ENCODE data around the gene DACH1.

DACH1 gene

DNA sequence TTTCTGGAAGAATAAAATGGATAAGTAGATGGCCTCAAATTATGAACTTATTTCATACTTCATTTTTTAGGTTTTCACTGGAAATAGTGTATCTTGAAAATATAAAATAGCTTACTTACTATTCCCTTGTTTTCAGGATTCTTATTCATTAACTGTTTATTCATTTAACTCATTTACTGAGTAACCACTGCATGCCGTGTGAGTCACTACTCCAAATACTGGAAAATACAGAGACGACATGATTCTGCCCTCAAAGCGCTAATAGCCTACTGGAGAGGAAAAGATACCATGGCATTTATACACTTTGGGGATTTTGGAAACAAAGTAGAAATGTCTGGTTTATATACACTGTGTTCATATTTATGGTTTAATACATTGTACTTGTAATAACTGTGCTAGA, 270.9 kb downstream of the DACH1 start:
- in situ Hi-C loops (cut with MboI; ENCODE audit: low sequenced_read_pairs): no loop called here

DNA sequence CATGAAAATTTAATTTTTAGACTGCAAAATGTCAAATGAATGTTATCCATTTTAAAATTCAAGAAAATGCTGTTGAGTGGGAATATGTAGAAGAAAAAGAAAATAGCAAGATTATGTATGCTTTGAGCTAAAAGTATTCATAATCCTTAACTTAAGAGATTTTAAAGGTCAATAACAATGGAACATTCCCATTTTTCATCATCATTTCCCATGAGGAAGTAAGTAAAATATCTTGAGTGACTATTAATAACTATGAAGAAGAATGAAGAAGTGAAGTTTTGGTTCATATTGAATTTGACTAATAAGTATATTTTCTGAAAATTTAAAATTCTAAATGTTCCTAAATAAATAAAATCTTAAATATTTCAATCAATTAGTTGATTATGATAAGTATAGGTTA, 273.4 kb downstream of the DACH1 start:
- in situ Hi-C loops (cut with MboI; ENCODE audit: low sequenced_read_pairs): no loop called here

DNA sequence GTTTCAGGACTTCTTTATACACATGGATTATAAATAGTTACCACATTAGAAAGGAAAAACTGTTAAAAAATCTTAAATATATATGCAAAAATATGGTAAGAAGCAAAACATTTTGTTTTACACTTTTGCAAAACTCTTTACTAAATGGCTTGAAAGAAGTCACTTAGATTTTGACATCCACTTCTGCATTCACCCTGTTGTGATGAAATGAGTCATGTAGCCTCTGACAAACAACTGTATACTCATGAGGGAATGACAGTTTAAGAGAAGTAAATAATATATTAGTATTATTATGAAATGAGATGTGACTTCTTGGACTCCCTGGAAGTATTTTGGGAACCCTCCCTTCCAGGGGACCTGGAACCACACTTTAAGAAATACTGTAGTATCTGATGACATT, 275.6 kb downstream of the DACH1 start:
- in situ Hi-C loops (cut with MboI; ENCODE audit: low sequenced_read_pairs): no loop called here

DNA sequence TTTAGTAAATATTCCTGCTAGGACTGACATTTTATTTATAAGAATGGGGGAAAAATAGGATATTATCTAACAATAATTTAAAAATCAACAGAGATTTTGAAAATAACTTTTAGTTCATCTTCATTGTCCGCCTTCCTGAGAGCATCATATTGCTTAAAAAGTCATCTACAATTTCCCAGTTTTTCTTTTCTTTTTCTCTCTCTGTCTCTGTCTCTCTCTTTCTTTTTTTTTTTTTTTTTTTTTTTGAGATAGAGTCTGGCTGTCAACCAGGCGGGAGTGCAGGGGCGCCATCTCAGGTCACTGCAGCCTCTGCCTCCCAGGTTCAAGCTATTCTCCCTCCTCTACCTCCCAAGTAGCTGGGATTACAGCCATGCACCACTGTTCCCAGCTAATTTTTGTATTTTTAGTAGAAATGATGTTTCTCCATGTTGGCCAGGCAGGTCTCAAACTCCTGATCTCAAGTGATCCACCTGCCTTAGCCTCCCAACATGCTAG, 276.3 kb downstream of the DACH1 start:
- in situ Hi-C loops (cut with MboI; ENCODE audit: low sequenced_read_pairs): no loop called here

DNA sequence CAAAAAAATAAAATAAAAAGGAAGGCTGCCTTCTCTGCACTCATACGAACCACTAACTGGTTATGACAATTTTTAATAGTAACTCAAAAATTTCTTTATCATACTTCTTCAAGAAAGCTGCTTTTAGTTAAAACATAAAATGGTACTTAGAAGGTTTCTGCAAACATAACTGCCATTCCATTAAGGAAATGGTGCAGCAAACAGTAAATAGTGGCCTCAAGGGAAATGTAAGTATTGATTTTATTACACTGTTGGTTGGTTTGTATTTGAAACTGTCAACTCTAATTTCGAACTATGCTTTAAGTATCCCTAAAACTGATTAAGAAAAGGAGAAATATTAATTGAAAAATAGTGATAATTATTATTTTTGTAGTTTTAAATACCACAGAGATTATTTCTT, 278.0 kb downstream of the DACH1 start:
- in situ Hi-C loops (cut with MboI; ENCODE audit: low sequenced_read_pairs): no loop called here

DNA sequence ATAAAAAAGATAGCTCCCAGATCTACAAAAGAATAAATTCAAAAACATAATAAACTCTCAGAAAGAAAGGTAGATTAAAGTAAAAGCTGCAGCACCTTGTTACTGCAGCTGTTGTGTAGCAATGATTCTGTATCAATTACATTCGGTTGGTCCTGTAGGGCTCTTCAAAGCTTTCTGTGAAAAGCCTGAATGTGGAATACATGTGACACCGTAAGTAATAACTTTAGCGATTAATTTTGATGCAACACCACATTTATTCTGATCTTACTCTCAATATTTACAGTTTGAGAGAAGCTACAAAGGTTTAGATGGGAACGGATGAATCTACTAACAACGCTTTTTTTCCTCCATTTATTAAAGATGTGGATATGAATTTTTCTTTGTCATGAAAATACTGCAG, 279.2 kb downstream of the DACH1 start:
- in situ Hi-C loops (cut with MboI; ENCODE audit: low sequenced_read_pairs): no loop called here

DNA sequence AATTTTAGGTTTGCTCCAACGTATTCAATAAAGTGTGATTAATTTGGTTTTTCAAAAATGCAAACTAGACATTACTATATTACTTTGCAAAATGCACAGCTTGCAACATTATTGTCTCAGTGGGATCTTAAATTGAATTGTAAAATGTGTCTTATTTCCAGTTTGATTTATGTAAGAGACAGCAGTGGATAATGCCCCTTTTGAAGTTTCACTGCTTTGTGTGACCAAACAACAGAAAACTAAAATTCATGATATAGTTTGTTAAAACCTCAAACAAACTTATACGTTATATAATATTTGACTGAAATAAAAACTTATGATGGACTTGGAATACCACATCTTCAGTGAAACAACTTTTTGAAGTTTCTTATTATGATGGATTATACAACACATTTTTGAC, 279.8 kb downstream of the DACH1 start:
- in situ Hi-C loops (cut with MboI; ENCODE audit: low sequenced_read_pairs): no loop called here

DNA sequence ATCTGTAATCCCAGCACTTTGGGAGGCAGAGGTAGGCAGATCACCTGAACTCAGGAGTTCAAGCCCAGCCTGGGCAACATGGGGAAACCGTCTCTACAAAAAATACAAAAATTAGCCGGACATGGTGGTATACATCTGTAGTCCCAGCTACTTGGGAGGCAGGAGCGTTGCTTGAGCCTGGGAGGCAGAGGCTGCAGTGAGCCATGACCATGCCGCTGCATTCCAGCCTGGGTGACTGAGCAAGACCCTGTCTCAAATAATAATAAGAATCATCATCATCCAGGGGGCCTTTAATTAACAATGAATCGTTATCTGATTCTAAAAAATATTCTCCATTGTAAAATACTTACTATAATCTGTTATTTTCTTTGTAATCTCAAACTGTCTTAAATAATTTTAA, 283.4 kb downstream of the DACH1 start:
- in situ Hi-C loops (cut with MboI; ENCODE audit: low sequenced_read_pairs): no loop called here

DNA sequence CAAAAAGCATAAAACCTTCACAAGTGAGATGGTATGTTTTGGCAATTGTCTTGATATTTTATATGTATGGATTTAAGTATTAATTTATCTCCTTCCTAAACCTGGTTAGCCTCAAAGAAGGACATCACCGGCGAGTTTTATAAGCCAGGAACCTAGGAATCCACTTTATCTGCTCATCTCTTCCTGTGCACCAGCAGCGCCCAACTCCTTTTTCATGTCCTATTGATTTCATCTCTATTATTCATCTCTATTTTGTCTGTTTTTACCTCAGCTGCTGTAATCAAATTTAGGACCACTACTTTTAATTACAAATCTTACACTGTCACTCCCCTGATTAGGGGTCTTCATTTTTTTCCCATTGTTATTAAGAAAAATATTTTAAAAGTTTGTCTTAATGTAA, 286.4 kb downstream of the DACH1 start:
- in situ Hi-C loops (cut with MboI; ENCODE audit: low sequenced_read_pairs): no loop called here

DNA sequence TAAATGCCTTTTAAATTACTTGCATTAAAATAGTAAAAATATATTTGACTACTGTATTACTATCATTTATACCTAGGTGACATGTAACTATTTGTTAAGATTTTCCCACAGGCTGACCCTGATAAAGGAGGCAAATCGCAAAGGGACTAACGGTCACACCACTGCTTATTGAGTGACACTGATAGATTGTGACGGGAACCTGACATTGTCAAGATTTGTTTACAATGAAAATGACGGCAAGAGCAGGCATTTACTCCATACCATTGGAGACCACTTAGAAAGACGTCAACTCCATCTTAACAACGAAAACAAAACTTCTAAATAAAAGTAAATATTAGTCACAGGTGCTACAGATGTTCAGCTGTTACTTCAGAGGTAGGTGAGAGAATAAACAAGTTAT, 289.0 kb downstream of the DACH1 start:
- in situ Hi-C loops (cut with MboI; ENCODE audit: low sequenced_read_pairs): no loop called here

DNA sequence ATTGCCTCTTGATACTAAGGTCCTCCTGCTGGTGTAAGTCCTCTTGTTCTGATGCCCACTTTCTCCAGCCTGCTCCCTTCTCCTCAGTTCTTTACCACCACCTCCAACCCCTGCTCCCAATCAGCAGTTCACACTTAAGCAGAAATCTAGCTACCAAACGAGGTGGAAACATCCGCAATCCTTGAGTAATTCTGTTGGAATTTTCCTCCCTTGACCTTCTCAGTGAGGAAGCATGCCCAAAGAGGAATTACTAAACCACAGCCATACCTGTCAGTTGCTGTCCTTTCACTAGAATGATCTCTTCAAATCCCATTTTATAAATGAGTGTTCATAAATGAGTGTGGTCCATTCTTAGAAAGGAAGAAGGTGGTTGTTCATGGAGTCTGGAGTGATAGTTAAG, 289.9 kb downstream of the DACH1 start:
- in situ Hi-C loops (cut with MboI; ENCODE audit: low sequenced_read_pairs): no loop called here

DNA sequence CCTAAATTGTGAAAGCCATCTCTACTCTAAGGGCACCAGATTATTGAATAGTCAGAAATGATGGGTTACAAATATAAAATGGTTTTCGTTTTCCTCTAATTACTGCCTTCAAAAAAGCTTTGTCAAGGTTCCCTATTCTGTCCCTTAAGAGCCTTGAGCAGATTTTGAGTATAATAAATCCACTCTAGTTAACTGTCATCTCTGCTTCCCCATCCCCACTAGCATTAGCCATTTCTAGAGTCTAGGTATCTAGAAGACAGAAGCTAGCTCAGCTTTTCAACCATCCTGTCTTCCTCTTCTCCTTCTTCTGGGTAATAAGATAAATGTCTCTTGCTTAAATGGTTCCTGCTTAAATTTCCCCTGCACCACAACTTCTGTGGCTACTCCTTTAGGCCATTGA, 290.4 kb downstream of the DACH1 start:
- in situ Hi-C loops (cut with MboI; ENCODE audit: low sequenced_read_pairs): no loop called here

DNA sequence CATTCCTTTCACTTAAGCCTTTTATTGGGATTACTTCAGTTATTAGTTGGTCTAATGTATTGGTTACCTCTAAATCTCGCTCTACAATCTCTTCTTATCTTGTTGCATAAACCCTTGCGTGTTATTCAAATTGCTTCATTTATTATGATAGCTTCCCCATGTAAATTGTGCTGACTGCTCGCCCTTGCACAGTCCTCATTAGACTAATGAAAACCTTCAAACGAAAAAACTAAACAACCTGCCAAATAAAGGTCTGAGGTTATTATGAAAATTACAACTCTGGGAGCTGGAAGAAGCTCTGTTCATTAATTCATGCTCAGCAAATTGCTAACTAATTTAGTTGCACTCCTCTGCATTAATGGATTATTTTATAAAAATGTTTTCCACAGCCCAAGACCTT, 320.1 kb downstream of the DACH1 start:
- in situ Hi-C loops (cut with MboI; ENCODE audit: low sequenced_read_pairs): no loop called here

DNA sequence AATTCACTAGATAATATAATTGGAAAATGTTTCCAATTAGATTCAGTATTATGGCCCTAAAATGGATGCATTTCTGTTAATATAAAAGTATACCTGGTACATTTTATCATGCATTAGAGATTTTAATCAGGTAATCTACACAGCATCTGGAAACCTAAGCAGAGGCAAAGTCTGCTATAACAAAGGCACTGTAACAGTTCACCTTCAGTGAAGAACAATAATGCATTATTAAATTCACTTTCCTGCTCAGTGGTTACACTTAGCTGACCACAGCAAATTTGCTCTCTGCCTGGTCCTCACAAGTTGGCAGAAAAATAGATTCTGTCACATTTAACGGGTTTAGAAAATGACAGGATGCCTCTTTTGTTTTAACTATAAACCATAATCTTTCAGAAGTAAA, 326.9 kb downstream of the DACH1 start:
- in situ Hi-C loops (cut with MboI; ENCODE audit: low sequenced_read_pairs): no loop called here

DNA sequence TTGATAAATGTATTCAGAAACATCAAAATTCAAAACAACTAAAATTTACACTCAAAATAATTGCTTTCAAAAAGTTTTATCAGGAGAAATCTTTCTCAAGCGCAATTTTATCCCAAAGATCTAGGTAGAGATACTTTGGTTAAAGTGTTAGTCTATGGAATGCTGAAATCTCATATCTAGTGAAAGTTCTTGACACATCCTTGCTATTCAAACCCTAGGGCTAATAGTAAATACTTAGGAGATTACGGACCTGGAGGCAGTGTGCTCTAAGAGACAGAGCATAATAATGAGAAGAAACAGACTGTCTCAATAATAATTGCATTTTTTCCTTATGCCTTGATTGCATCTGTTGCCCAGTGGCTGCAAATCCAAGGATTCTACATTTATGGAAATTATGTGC, 330.8 kb downstream of the DACH1 start:
- in situ Hi-C loops (cut with MboI; ENCODE audit: low sequenced_read_pairs): no loop called here

DNA sequence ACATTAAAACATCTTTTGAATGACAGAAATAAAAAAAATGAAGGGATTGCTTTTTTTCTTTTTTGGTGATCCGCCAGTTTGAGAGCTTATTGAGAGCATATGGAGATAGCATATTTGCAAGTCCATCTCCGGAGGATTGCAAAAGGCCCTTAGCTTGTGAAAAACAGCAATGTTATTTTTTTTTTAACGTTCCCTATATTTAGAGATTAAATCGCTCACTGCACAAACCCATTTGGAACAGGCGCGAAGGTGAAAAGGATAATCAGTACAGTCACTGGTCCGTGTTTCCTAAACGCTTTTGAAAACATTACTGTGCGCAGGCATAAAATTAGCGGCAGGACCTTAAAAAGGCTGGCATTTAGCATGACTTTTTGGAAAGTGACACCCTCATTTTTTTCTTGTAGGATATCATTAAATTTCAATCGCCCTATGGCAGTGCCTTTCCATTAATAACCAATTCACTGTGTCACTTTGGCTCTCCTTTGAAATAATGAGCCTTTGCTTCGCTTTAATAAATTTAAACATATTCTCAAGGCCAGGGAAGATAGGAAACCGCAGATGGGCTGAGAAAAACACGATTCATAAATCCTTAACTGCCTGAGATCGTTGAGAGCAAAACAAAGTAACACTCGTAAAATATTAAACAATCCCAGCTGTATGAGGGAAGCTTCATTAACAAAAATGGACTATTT, 342.2 kb downstream of the DACH1 start:
- in situ Hi-C loops (cut with MboI; ENCODE audit: low sequenced_read_pairs): no loop called here

DNA sequence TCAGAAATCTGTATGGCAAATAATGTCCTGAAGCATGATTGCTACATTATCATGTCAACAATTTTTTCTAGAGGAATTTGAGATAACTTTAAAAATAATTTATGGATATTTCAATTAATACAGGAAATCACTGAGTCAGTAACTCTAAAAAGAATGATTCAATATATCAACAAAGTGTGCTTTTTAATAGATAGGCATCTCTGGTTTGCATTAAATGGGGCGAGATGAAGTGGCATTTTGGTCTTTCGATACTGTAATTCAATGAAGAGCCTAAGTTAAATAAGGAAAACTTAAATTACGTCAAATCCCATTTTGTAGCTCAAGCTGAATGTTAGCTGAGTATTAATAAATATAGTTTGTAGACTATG, 342.8 kb downstream of the DACH1 start:
- in situ Hi-C loops (cut with MboI; ENCODE audit: low sequenced_read_pairs): no loop called here

DNA sequence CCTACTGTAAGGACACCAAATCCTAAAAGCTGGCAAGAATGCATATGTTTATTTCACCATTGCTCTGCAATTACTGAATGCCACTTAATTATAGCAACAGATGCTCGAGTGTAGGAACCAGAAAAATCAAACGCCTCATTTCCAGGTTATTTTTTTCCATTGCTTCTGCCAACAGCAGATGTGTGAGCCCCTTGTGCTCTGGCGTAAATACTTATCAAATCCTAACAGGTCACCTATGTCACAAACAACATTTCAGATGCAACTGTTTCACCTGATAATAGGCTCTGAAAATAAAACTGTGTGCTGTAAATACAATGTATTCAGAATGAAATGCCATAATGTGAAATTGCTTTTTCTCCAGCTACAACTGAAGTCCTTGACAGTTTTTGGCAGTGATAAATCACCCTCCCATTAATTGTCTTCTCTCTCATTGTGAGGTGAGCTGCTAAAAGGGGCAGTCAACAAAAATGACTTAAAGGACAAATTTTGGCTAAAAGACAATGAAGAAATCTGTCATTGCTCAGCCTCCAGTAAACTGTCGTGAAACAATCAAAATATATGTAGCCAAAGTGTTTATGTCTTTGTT, 344.0 kb downstream of the DACH1 start:
- in situ Hi-C loops (cut with MboI; ENCODE audit: low sequenced_read_pairs): no loop called here

DNA sequence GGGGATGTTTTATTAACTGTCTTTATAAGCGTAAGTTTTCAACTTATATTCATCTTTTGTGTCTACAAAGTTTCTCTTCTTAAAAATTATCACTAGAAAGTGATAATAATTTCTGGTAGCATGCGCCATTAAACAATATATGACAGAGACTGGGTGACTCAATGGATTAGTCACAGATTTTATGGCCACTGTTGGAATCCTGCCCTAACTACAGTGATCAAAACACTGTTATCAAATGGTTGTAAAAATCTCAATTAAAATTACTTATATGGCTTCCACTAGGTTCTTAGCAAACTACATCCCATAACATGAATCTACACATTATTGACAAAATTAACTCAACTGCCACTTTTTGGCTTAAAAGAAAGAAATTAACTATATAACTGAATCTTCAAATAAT, 350.0 kb downstream of the DACH1 start:
- in situ Hi-C loops (cut with MboI; ENCODE audit: low sequenced_read_pairs): no loop called here

DNA sequence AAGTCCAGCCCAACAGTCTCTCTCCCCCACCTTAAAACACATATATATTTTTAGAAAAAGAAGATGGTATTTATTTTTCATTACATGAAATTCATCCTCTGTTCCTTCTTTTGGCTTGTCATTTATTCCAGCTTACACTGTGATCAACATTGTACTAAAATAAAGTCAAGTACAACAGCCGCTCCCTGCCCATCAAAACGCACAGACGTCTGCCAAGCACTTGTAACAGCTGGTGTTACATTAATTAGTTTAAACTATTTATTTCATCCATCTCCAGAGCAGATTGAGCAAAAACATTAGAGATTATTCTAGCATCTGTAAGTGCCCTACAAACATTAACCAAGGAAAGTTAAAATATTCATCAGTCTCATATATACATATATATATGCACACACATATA, 350.5 kb downstream of the DACH1 start:
- in situ Hi-C loops (cut with MboI; ENCODE audit: low sequenced_read_pairs): no loop called here

DNA sequence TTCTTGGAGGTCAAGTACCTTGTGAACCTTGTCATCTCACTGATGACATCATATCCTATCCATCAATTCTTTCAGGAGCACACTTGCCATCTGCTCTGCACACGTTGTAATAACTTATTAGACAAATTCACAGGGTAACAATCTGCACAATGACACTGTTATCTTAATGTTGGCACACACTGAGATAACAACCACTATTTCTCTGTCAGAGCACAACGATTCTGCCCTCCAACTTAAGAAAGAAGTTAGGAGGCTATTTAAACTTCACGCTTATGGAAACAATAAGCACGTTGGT, 351.3 kb downstream of the DACH1 start:
- in situ Hi-C loops (cut with MboI; ENCODE audit: low sequenced_read_pairs): no loop called here

DNA sequence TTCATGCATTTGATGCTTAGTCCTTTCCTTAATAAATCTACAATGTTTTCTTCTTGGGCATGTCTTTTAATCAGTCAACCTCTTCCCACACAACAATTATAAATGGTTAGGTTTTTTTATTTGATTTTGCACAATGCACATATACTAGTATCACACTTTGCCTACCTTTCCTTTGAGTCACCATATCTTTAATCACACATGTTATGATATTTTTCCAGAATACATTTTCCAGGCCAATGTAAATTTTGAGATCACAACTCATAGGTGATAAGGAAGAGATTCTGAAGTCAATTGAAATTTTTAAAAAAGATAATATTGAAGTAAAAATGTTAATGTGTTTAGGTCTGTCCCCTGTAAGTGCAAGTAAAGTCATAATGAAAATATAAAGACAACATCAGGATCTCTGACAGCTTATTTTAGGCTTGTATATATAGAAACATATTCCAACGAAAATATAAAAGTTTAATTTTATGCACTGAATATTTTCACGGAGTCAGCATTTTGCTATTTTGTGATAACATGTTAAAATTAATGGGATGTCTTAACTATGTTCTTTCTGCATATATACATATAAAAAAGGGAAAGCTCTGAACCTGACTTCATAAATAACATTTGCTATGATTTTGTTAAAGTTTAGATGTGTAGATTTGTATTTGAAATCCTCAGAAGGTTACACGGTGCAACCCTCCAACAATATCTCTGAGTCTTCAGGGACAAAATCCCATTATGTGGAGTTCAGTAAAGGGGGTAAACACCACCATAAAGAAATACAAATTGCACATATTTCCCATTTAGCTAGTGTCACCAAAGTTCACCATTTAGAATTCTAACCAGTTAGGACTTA, 351.9 kb downstream of the DACH1 start:
- in situ Hi-C loops (cut with MboI; ENCODE audit: low sequenced_read_pairs): no loop called here

Measured in hTERT RPE-1 (cell line).